ENCODE results near the gene TPD52L1.

- TF ChIP-seq CTCF (IDR thresholded peaks at IDR 0.05): no peak
- TF ChIP-seq EP300 (IDR thresholded peaks at IDR 0.05): no peak
- TF ChIP-seq POLR2A (IDR thresholded peaks at IDR 0.05): no peak
These were observed 2.9 kb downstream of the TPD52L1 start for GRCh38 chr6:125156496-125156895.
